K562 (cell line): ENCODE measurements around the gene SMARCB1. TPM values are rescaled to one million over a fixed set of nuclear protein-coding genes. Genes with fewer than 3 reads are reported as not detected.

ENCODE experiments used
- ATF6 ChIP-seq: sonication (generic); formaldehyde crosslinking; IDR thresholded peaks from 2 replicates; pipeline ENCODE4 v1.4.0; 2020; ENCODE audit warnings: mild to moderate bottlenecking, missing genetic modification reagents
- CTCFL ChIP-seq: IDR thresholded peaks from 2 replicates; pipeline ENCODE4 v1.6.1; 2011; ENCODE audit warnings: borderline replicate concordance, low read depth, mild to moderate bottlenecking, moderate library complexity, low read length; ENCODE audit not compliant: insufficient read depth, poor library complexity, severe bottlenecking
- ERF ChIP-seq: fragments of 450-650 bp; formaldehyde crosslinking; IDR thresholded peaks from 2 replicates; pipeline ENCODE4 v1.4.0; 2020; ENCODE audit warnings: mild to moderate bottlenecking, mixed read lengths
- GATAD2B ChIP-seq: fragments of 450-650 bp; IDR thresholded peaks from 2 replicates; pipeline ENCODE4 v1.6.1; 2017; ENCODE audit warnings: mild to moderate bottlenecking, borderline replicate concordance
- GTF2F1 ChIP-seq: IDR thresholded peaks from 2 replicates; pipeline ENCODE4 v1.6.1; 2011; ENCODE audit warnings: low read depth, low read length, improper control_type of control experiment
- LCOR ChIP-seq: sonication (generic); formaldehyde crosslinking; IDR thresholded peaks from 2 replicates; pipeline ENCODE4 v1.8.0; 2022; ENCODE audit warnings: mild to moderate bottlenecking, missing genetic modification reagents
- MTA3 ChIP-seq: fragments of 450-650 bp; formaldehyde crosslinking; IDR thresholded peaks from 2 replicates; pipeline ENCODE4 v1.6.1; 2017; ENCODE audit warnings: mild to moderate bottlenecking, borderline replicate concordance
- NR2C2 ChIP-seq, 2 experiments: fragments of 200-800 bp in 1 of 2; sonication (Bioruptor generic) in 1 of 2; sonication (generic) in 1 of 2; formaldehyde crosslinking in 1 of 2; IDR thresholded peaks; 2 replicates each; pipeline versions ENCODE4 v1.6.1 to v1.8.0; 2016 to 2022; ENCODE audit warnings: mild to moderate bottlenecking in 1 of 2, missing compliant biosample characterization in 1 of 2, missing genetic modification characterization in 1 of 2, missing genetic modification reagents in 1 of 2
- SMARCE1 ChIP-seq: fragments of 450-650 bp; IDR thresholded peaks from 2 replicates; pipeline ENCODE4 v1.7.1; 2016; ENCODE audit warnings: mild to moderate bottlenecking
- YY1 ChIP-seq, 3 experiments: IDR thresholded peaks; 2 replicates each; pipeline ENCODE4 v1.6.1; 2011; ENCODE audit warnings: low read length in 2 of 3, mild to moderate bottlenecking in 2 of 3, moderate library complexity in 2 of 3, borderline replicate concordance in 1 of 3, control low read depth in 1 of 3, low read depth in 1 of 3; ENCODE audit not compliant: insufficient read depth in 3 of 3, insufficient replicate concordance in 2 of 3, control insufficient read depth in 1 of 3, insufficient read length in 1 of 3; ENCODE audit errors: extremely low read depth in 1 of 3
- ZBTB40 ChIP-seq, 2 experiments: fragments of 450-650 bp in 1 of 2; sonication (generic) in 1 of 2; formaldehyde crosslinking in 1 of 2; IDR thresholded peaks; 2 replicates each; pipeline versions ENCODE4 v1.7.1 to v1.9.0; 2016 to 2022; ENCODE audit warnings: inconsistent platforms in 1 of 2, mild to moderate bottlenecking in 1 of 2, missing genetic modification reagents in 1 of 2
- ZNF785 ChIP-seq: fragments of 250-450 bp; sonication (Bioruptor Pico); IDR thresholded peaks from 2 replicates; pipeline ENCODE4 v1.4.0; 2020; ENCODE audit warnings: mild to moderate bottlenecking
- polyA plus RNA-seq, 8 experiments: library from polyadenylated mRNA; depleted of rRNA in 4 of 8; stranded (reverse) in 5 of 8; unstranded in 3 of 8; fragments of >200 nt; fragmentation: Nextera tagmentation in 2 of 8; fragmentation: Illumina TruSeq in 1 of 8; extraction: Ambion mirVana in 2 of 8; extraction: Trizol in 1 of 8; gene quantifications; 2 replicates each; pipeline versions ENCODE4 v1.2.1 to v1.2.3, GENCODE V29; 2011 to 2014; ENCODE audit warnings: inconsistent platforms in 1 of 8, missing spikeins in 1 of 8
- total RNA-seq, 7 experiments: library from RNA; depleted of rRNA in 6 of 7; stranded (reverse); fragments of >200 nt in 6 of 7; fragmentation: Illumina TruSeq in 2 of 7; extraction: Trizol in 2 of 7; gene quantifications; 2 replicates each; pipeline versions ENCODE4 v1.2.1 to v1.2.3, GENCODE V29; 2011 to 2021; ENCODE audit warnings: low replicate concordance in 1 of 7

The SMARCB1 gene
- total and polyA plus RNA-seq, 9 of the 15 experiments (the other 6 are each of a cell fraction or from before 2014, with no cell fraction given), result 1.2 to 113 (median 65.4) TPM

- TF ChIP-seq YY1 (IDR thresholded peaks at IDR 0.05; ENCODE audit: borderline replicate concordance in 1 of 3, control insufficient read depth in 1 of 3, extremely low read depth in 1 of 3, insufficient read depth in 3 of 3, insufficient read length in 1 of 3, insufficient replicate concordance in 2 of 3, low read depth in 1 of 3, low read length in 2 of 3) (peak in 1 of 3 experiments; percentile 46), CTCFL (peak; percentile 52), ZNF785 (CRISPR knock-in tag) (no peak), NR2C2 (CRISPR knock-in tag; IDR thresholded peaks at IDR 0.05) (no peak), NR2C2 (tag; IDR thresholded peaks at IDR 0.05) (peak; percentile 49; the same call in 1 of the 2 replicates), ATF6 (0 out of 2 replicates have a peak, but pooled peaks have one; percentile 38), MTA3 (no peak), ZBTB40 (IDR thresholded peaks at IDR 0.05) (peak; percentile 47; the same call in 1 of the 2 replicates), ZBTB40 (CRISPR knock-in tag; IDR thresholded peaks at IDR 0.05) (no peak), LCOR (CRISPR knock-in tag) (no peak), GTF2F1 (no peak), GATAD2B (no peak), ERF (CRISPR knock-in tag) (no peak), SMARCE1 (no peak)
Measured at GRCh38 chr22:23750714-23751440, 35.9 kb upstream of the SMARCB1 start, which contains the start of gene ZNF70 (continued).
